HuH-7.5 (cell line): ENCODE results near the gene GTF3A.
"Not testable (repeated sequence)": the region's sequence is repeated elsewhere in the genome, so short reads cannot be mapped to it uniquely, and the experiment has no call there.

ENCODE experiments used
- DNase-seq: peaks from one replicate; pipeline ENCODE4 v3.0.0; 2011; ENCODE audit warnings: low spot score

The GTF3A gene

DNA sequence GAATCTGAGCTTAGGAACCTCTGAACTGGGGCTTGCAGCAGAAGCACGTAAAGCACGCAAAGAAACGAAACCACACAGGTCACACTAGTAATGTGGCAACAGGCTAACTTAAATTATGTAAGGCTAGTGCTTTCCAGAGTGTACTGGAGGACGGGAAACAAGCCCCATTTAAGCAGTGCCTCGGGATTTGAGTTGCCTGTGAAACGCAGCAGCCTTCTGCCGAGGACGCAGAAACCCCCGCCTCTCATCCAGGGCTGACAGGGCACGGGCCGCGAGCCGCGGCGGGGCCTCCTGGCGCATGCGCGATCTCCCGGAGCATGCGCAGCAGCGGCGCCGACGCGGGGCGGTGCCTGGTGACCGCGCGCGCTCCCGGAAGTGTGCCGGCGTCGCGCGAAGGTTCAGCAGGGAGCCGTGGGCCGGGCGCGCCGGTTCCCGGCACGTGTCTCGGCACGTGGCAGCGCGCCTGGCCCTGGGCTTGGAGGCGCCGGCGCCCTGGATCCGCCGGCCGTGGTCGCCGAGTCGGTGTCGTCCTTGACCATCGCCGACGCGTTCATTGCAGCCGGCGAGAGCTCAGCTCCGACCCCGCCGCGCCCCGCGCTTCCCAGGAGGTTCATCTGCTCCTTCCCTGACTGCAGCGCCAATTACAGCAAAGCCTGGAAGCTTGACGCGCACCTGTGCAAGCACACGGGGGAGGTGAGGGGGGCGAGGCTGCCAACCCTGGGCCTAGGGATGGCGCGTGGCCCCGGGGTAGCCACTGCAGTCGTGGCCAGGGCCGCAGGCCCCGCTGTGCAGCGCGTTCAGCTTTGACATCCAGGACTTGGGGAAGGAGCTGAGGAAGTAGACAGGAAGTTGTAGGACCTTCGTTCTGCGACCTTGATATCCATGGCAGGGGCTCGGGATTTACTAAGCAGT lies at the start of gene GTF3A:
TSS of gene GTF3A (plus strand) at position 374 of the 912 bp plus-strand sequence.
- peak; percentile 84 for DNase-seq

DNA sequence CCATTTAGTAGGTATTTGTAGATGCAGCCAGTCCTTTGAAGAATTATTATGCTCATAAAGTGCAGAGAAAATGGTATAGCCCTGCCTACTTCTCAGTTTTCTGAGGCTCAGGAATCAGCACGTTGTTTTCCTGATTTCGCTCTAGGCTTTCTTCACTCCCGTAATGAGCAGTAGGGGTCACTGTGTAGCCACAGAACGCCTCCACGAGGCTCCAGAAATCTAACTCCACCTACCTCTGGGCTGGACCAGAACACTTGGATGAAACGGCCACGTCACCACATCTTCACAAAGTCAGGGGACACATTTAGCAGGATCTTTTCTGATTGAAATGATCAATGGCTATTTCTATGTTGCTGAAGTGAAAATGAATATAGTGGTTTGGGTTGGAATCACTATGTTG lies 49.8 kb upstream of the GTF3A start:
- peak; percentile 54 for DNase-seq

DNA sequence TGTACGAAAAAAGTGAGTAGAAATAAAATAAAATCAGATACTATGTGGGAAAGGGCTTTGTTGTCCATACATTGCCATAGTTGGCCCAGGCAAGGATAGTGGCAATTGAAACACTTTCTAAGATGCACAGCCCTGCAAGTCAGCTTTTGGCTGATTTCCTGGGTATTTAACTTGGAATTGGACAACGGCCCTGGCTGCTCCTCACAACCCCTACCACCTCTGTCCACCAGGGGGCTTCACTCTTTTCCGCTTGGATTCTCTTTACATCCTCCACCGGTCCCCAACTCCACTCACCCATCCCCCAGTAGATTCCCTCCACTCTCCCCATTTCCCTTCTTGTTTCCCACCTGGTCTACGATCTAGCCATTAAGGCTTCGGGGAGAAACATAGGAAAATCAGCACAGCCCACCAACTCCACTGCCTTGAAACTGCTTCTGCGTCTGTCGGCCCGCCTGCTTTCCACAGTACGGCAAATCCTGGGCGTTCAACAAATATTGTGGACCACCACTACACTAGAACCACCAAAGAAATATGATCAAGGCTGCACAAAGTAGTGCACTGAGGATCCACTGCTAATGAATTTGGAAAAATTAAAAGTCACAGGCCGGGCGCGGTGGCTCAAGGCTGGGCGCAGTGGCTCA lies 48.6 kb upstream of the GTF3A start:
- peak; percentile 50 for DNase-seq

DNA sequence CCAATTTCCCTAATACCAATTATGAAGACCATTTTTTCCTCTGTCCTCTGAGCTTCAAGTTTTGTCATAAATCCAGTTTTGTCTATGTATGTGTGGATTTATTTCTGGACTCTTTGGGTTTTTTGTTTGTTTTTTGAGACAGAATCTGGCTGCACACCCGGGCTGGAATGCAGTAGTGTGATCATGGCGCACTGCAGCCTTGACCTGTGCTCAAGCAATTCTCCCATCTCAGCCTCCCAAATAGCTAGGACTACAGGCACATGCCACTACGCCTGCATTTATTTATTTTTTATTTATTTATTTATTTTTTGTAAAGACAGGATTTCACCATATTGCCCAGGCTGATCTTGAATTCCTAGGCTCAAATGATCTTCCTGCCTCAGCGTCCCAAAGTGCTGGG lies 45.3 kb upstream of the GTF3A start:
- no peak for DNase-seq

DNA sequence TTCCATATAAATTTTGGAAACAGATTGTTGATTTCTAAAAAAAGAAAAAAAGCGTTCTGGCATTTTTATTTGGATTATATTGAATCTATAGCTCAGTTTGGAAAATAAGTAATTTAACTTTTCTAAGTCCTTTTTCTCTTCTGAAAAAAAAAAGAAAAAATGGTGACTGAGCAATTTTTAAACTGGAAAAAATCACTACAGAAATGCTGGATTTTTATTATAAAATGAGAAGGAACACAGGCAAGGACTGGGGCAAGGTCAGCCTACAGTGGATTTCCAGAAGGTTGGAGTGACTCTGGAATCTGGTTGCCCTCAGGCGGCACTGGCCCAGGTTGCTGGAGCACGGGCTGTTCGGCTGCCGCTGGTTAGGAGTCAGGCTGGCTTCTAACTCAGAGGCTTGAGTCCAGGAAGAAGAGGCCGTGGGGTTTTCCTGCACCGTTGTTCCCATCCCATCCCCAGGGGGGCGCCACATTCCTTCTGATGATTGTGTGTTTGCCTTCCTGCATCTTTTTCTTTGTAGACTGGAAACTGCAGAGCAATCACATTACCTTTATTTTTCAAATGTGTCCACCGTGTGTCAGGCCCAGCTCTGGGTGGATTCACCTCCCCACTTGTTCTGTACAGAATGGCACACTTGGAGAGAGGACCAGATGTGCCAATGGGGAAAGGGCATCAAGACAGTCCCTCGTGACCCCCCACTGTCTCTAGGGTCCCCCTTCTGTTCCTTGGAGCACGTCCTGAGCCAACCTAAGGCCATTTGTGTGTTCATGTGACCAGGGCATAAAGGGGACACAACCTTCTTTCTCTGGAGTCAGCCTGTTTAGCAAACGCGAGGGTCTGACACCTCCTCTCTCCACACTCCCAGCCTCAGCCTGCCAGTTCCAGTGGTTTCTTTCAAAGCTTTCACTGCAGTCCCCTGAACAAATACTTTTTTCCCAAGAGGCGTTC lies 44.5 kb upstream of the GTF3A start:
- DNase-seq = peak; percentile 71

DNA sequence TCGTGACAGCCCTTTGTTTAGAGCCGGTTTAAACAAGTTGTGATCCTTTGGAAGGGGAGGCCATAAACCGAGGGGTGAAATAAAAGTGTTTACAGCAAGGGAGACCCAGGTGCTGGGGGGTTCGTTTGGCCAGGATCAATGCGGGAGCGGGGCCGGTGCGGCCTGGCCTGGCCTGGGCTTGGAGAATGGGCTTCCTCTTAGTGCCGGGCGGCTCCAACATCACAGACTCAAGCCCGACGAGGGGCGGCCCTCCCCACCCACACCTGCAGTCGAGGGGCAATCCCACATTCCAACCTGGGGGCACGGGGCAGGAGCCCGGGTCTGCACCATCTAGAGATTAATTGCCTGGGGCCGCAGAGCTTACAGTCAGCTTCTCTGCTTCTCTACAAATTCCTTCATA lies 42.8 kb upstream of the GTF3A start:
- no peak for DNase-seq

DNA sequence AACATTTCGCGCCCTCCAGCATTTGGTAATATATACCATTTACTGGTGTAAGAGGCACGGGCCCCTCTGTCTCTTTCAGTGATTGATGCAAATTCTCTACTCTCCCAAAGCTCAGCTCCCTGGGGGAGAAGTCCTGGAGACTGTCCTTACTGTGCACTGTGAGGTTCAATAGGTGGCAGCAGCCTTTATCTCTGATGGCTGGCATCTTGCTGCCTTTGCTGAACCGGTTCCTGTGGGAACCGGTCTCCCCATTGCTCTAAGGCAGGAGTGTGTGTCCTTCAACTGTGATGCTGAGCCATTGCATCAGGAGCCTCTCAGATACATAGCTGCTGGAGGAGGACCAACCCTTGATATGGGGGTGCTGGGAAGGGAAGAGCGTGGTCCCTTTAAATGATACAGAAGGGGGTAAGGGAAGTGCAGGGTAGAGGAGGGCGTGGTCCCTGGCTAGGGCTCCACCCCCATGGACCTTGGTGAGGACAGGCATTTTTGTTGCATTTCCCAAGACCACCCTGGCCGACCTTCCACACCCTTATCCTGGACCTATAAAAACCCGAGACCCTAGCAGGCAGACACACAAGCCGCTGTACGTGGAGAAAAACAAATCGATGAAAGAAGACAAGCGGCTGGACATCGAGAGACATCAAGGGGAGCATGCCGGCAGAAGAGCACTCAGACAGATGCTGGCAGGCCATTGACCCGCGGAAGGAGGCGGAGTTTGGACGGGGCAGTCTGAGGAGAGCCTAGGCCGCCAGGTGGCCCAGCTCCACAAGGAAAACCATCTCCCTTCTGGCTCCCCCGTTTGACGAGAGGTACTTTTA lies 41.1 kb upstream of the GTF3A start:
- no peak for DNase-seq

DNA sequence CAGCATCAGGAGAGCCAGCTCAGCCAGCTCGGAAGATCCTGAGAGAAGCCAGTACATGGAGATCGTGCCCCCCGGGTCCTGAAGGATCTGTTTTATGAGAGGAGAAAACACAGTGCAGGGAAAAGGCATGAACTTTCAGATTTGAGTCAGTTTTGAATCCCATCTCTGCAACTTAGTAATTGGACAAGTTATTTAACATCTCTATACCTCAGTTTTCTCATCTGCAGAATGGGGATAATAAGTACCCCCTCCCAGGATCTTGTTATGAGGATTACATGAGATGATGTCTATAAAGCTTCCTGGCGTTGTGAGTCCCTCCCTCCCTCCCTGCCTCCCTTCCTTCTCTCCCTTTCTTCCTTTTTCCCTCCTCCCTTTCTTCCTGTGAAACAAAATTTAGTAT lies 40.1 kb upstream of the GTF3A start:
- no peak for DNase-seq

DNA sequence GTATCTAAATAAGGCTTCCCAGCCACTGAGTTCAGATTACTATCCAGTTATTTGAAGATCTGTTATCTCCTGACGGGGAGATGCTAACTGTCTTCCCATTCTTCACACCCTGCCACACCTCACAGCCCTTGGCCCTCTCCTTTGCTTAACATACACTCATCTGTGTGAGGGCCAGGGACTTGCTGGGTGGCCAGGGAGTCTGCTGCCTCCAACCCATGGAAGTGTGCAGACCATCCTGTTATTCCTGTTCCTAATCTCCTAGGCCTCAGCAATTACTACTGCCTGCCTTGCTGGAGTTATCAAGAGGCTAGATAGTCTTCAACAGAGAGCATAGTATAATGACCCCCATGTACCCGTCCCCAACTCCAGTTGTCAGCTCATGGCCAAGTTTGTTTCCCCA lies 36.2 kb upstream of the GTF3A start:
- DNase-seq = no peak

DNA sequence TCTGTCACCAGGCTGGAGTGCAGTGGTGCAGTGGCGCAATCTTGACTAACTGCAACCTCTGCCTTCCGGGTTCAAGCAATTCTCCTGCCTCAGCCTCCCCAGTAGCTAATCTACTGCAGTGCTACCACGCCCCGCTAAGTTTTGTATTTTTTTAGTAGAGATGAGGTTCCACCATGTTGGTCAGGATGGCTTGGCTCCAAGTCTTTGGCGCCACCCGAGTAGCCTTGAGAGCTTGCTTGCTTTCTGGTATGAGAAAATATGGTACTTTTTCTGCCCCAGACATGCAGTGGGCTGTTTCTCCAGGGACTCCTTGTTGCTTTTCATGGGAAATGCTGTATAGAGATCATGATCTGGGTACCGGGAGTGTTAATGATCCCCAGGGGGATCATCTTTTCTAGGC lies 34.5 kb upstream of the GTF3A start:
- no peak for DNase-seq

DNA sequence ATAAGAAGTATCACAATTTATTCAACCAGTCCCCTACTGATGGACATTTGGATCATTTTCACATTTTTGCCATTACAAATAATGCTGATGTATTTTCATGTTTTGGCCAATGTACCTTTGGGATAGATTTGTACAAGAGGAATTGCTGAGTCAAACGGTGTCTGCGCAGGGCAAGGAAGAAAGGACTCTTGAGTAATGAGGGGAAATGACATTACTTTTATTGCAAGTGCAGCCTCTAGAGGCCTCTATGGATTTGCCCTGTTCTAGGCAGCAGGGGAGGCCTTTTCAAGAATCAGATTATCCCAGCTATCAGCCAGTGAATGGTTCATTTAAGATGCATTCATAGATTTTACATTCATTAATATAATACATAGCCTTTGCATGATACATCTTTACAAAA lies 32.9 kb upstream of the GTF3A start:
- no peak for DNase-seq

DNA sequence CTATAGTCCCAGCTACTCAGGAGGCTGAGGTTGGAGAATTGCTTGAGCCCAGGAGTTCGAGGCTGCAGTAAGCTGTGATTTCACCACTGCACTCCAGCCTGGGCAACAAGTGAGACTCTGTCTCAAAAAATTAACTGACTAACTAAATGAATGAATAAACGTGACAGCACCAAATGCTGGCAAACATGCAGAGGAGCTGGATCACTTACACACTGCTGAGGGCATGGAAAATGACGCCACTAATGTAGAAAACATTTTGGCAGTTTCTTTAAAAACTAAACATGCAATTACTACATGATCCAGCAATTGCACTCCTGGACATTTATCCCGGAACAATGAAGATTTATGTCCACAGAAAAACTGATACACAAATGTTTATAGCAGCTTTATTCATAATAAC lies 31.3 kb upstream of the GTF3A start:
- DNase-seq = no peak

DNA sequence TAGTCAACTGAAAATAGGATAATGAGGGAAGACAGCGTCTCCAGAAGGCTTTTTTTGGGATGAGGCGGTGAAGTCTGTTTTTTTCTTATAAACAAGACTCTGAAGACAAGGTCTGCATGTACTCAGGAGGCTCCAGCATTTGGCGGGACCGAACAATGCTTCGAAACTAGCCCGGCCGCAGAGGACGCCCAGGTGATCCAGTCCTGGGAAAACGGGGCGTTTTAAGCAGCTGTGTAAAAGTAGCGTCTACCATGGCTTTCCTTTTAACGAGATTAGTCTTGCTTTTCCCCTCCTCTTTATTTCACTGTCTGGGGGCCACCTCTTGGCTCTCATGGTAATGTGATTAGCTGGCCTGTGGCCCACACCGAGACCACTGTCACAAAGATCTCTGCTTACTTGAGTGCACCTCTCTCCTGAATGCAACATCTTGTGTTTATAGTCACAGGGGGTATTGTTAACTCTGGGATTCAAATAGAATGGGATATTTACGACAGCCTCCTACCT lies 29.4 kb upstream of the GTF3A start:
- no peak for DNase-seq

DNA sequence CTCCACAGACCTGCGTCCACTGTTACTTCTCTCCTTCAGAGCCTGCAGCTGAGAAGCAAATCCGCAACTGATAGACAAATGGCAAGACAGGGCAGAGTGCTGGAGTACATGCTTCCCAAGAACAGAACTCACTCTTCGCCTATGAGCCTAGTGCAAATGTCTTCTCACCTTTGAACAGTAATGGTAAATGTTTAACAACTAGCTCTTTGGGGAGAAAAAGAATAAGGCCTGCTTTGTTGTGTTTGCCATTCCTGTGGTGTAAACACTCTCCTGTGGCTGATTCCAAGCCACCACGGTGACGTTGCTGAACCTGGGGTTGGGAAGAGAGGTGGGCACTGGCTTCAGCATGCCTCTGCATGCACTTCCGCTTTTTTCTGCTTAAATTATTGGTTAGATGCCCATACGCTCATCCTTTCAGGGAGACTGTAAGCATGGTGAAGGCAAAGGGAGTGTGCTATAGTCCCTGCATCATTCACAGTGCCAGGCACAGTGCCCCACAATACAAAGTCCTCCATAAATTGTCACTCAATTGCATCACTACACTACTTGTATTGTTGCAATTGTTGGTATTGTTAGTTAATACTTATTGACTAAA lies 28.1 kb upstream of the GTF3A start:
- peak; percentile 28 for DNase-seq

DNA sequence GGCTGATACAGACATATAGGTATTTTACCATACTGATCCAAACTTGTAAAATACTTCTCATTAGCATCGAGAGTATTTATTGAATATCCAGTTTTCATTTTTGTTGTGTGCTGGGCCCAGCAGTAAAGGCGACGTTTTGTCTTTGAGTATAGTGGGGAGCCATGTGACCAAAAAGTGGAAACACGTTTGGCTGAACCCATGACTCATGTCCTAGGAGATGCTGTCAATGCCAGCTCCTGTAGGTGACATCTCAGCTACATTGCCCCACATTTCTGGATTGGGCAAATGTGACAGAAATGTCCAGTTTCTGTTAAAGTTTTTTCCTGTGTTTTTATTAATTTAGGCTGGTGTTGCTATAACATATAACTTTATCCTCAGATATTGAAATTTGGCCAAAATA lies 26.1 kb upstream of the GTF3A start:
- DNase-seq = no peak

DNA sequence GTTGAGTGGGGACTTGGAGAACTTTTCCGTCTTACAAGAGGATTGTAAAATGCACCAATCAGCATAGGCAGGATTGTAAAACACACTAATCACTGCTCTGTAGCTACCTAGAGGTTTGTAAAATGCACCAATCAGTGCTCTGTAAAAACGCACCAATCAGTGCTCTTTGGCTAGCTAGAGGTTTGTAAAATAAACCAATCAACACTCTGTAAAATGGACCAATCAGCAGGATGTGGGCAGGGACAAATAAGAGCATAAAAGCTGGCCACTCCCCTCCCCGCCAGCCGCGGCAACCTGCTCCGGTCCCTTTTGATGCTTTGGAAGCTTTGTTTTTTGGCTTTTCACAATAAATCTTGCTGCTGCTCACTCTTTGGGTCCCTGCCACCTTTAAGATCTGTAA lies 24.0 kb upstream of the GTF3A start:
- DNase-seq = not testable (repeated sequence)

DNA sequence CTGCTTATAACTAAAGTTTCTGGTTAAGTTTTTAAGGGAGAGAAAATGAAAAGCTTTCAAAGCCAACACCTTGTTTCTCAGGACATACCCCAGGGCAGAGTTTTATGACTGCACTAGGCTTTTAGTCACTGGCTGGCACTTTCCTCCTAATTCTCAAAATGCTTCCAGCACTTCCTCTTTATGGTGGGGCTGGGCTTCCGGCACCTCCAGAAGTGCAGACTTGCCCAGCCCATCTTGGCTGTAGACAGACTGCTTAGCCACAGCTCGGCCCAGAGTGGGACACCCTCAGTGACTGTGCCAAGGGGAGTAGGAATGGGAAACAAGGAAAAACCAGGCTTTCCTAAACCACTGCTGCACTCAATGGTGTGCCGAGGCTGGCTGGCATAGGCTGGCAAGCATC lies 23.2 kb upstream of the GTF3A start:
- DNase-seq = no peak

DNA sequence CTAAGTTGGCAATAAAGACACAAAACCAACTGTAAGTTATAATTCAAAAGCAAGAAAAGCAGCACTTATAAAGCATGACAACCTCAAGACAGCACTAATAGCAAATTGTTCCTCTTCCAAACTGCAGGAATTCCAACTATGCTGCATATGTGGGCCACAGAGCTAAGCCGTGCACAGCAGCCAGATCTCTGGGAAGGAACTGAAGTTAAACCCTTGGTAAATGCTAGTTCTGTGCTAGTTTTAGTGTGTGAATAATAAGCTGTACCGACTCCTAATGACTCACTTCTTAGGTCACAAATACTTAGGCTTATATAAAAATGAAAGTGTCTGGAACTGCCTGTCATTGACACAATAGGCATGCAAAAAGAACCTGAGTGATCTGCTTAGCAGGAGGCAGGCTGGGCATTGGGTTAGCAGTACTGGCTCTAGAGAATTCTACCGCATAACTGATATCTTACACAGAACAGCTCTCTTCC lies 21.2 kb upstream of the GTF3A start:
- DNase-seq = no peak

DNA sequence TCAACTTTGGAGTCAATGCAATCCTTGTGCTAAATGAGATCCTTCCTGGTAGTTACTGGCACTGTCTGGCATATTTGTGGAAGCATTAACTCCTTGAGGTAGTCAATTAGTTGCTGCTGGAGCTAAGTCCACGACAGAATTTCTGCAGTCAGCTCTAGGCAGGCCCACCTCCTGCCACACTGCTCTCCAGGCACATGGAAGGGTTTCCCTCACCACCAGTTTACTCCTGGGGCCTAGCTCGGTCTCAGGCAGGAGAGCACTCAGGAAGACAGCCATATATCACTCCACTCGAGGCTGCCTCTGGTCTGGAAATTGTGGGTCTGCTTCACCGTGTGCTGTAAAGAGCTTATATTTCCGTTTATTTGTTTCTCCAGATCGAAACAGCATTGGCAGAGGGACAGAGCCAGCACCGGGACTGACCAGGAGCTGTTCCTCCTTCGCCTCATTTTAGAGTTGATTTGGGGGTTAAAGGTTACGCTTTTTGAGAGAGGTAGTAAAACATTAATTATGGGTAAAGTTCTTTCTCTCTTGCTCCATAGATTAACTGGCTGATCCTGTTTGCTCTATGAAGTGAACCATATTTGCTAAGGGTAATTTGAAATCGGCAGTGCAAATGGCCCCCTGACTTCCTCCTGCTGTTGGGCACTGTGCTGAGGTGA lies 20.6 kb upstream of the GTF3A start:
- peak; percentile 40 for DNase-seq

DNA sequence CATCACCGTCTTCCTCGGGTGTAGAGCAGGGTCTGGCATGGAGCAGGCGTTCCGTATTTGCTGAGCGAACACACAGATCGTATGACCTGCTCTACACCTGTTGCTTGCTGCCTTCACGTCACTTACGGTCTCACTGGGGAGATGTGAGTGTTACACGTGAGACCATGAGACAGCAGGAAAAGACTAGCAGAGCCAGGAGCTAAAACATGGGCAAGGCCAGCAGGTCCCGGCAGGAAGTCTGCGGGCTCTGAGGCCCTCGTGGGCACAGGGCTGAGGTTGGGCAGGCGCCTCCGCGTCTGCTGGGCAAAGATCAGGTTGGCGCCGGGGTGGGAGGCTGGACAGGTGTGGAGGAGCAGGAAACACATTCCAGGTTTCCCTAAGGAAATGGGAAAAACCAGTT lies 19.7 kb upstream of the GTF3A start:
- no peak for DNase-seq
